GM18520 (cell line): Measurements from ENCODE around the gene ARPC5.
"Not testable (repeated sequence)": the region's sequence is repeated elsewhere in the genome, so short reads cannot be mapped to it uniquely, and the experiment has no call there.

ENCODE experiments used
- ATAC-seq: cut with Tn5 transposase; IDR thresholded peaks from one replicate; pipeline ENCODE4 v1.9.1; 2021; ENCODE audit not compliant: unreplicated experiment

The ARPC5 gene

GRCh38 chr1:183612975-183613374 lies 22.6 kb downstream of the ARPC5 start:
- not testable (repeated sequence) for ATAC-seq

GRCh38 chr1:183612407-183612806 lies 23.2 kb downstream of the ARPC5 start:
- ATAC-seq, result no peak

GRCh38 chr1:183611021-183611420 lies 24.6 kb downstream of the ARPC5 start:
- ATAC-seq, result no peak

- ATAC-seq, result no peak
Observed at GRCh38 chr1:183609759-183610452, 25.7 kb downstream of the ARPC5 start.

GRCh38 chr1:183609313-183609712 lies 26.3 kb downstream of the ARPC5 start:
- no peak for ATAC-seq

GRCh38 chr1:183607322-183607980 lies 28.1 kb downstream of the ARPC5 start:
- no peak for ATAC-seq

- no peak for ATAC-seq
Observed at GRCh38 chr1:183605904-183606303, 29.7 kb downstream of the ARPC5 start.

GRCh38 chr1:183604815-183605214 lies 30.8 kb downstream of the ARPC5 start:
- ATAC-seq, result no peak

GRCh38 chr1:183604038-183604808 lies 31.4 kb downstream of the ARPC5 start:
- no peak for ATAC-seq

GRCh38 chr1:183602510-183602909 lies 33.1 kb downstream of the ARPC5 start:
- ATAC-seq, result no peak

GRCh38 chr1:183600634-183601033 lies 34.9 kb downstream of the ARPC5 start:
- ATAC-seq, result no peak

- no peak for ATAC-seq
Observed at GRCh38 chr1:183600136-183600535, 35.4 kb downstream of the ARPC5 start.

GRCh38 chr1:183598386-183598785 lies 37.2 kb downstream of the ARPC5 start:
- ATAC-seq, result peak; percentile 60

- ATAC-seq, result no peak
Observed at GRCh38 chr1:183597656-183598347, 37.8 kb downstream of the ARPC5 start.

GRCh38 chr1:183596500-183596899 lies 39.1 kb downstream of the ARPC5 start:
- ATAC-seq, result no peak

- ATAC-seq, result no peak
Observed at GRCh38 chr1:183595537-183595936, 40.0 kb downstream of the ARPC5 start.

- ATAC-seq, result peak; percentile 32
Observed at GRCh38 chr1:183593356-183593755, 42.2 kb downstream of the ARPC5 start.

GRCh38 chr1:183592733-183593132 lies 42.9 kb downstream of the ARPC5 start:
- no peak for ATAC-seq

- peak; percentile 66 for ATAC-seq
Observed at GRCh38 chr1:183590244-183591191, 45.1 kb downstream of the ARPC5 start, which contains the start of gene NCF2. NCF2 (minus strand) TSS chr1:183590459; CDS start chr1:183590329, 130 bp downstream.

- ATAC-seq, result no peak
Observed at GRCh38 chr1:183589874-183590243, 45.7 kb downstream of the ARPC5 start.
